ENCODE results near the gene NOS3.

The NOS3 gene

GRCh38 chr7:150978126-150978789 lies 12.6 kb upstream of the NOS3 start, which contains the start of gene KCNH2:
KCNH2 (minus strand) TSS chr7:150978321; CDS start chr7:150977913, 408 bp downstream.
- POLR2A ChIA-PET: interaction anchor here (0.7 to 1.2 kb wide), 5 partner anchors 13 to 1388 kb away, joined by 3 to 6 read pairs (median 4); partner anchors contain the start of gene ABCB8
- CTCF ChIA-PET: interaction anchor here (0.6 to 2.8 kb wide), 5 partner anchors 13 to 132 kb away, joined by 3 to 19 read pairs (median 4); no protein-coding TSS in a partner anchor
- no peak within 1 kb of the TSS; the same call in 1 of the 2 replicates for H3K27ac ChIP-seq (ENCODE audit: extremely low read depth, low read depth, low read length)
- H3K4me3 ChIP-seq (ENCODE audit: low read depth, low read length): peak within 1 kb of the TSS; percentile 32
- H3K4me1 ChIP-seq (ENCODE audit: control insufficient read depth, insufficient read depth, low read length): no peaks in the 10 kb centered on the region; the same call in 1 of the 2 replicates
- H3K36me3 ChIP-seq (ENCODE audit: control insufficient read depth in 2 of 2, insufficient read depth in 1 of 2, low read length in 2 of 2): no peaks in the 10 kb centered on the region
- H3K9me3 ChIP-seq (ENCODE audit: control insufficient read depth, insufficient read depth, low read depth, low read length): no peaks in the 10 kb centered on the region
- TF ChIP-seq GLIS2 (tag by site-specific recombination; IDR thresholded peaks at IDR 0.05) (peak; percentile 49; the same call in 1 of the 2 replicates), ZFHX2 (tag by site-specific recombination; conservative IDR thresholded peaks at IDR 0.05) (peak; percentile 18; the same call in 1 of the 2 replicates), ZNF776 (tag by site-specific recombination; IDR thresholded peaks at IDR 0.05; ENCODE audit: borderline replicate concordance) (no peak), ZNF449 (tag by site-specific recombination; IDR thresholded peaks at IDR 0.05) (no peak), ZBTB20 (tag by site-specific recombination; IDR thresholded peaks at IDR 0.05) (peak; percentile 16; the same call in 1 of the 2 replicates), ZNF624 (tag by site-specific recombination; IDR thresholded peaks at IDR 0.05) (no peak), ZNF600 (tag by site-specific recombination; IDR thresholded peaks at IDR 0.05) (peak; percentile 47; the same call in 1 of the 2 replicates), ZBTB17 (tag by site-specific recombination; IDR thresholded peaks at IDR 0.05) (peak; percentile 69), ZNF341 (tag by site-specific recombination; IDR thresholded peaks at IDR 0.05; ENCODE audit: low read depth) (peak; percentile 27; the same call in 1 of the 2 replicates), SP2 (tag by site-specific recombination; IDR thresholded peaks at IDR 0.05) (peak; percentile 56), ZNF394 (tag by site-specific recombination; IDR thresholded peaks at IDR 0.05; ENCODE audit: borderline replicate concordance) (no peak)
- TF ChIP-seq, protein P1, sequence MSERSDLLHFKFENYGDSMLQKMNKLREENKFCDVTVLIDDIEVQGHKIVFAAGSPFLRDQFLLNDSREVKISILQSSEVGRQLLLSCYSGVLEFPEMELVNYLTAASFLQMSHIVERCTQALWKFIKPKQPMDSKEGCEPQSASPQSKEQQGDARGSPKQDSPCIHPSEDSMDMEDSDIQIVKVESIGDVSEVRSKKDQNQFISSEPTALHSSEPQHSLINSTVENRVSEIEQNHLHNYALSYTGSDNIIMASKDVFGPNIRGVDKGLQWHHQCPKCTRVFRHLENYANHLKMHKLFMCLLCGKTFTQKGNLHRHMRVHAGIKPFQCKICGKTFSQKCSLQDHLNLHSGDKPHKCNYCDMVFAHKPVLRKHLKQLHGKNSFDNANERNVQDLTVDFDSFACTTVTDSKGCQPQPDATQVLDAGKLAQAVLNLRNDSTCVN (tag by site-specific recombination; optimal IDR thresholded peaks at IDR 0.05): peak; percentile 66

GRCh38 chr7:150979713-150980390 lies 11.0 kb upstream of the NOS3 start:
- Histone ChIP-seq H3K27ac (ENCODE audit: extremely low read depth, low read depth, low read length) (no peak overlapping the region), H3K9me3 (ENCODE audit: control insufficient read depth, insufficient read depth, low read depth, low read length) (no peaks in the 10 kb centered on the region), H3K4me3 (ENCODE audit: low read depth, low read length) (no peak overlapping the region), H3K36me3 (ENCODE audit: control insufficient read depth in 2 of 2, insufficient read depth in 1 of 2, low read length in 2 of 2) (no peaks in the 10 kb centered on the region), H3K4me1 (ENCODE audit: control insufficient read depth, insufficient read depth, low read length) (no peaks in the 10 kb centered on the region; the same call in 1 of the 2 replicates)
- POLR2A ChIA-PET: interaction anchor here (0.8 to 1.3 kb wide), 3 partner anchors 11 to 105 kb away, joined by 3 read pairs; no protein-coding TSS in a partner anchor
- TF ChIP-seq EGR2 (tag by site-specific recombination; IDR thresholded peaks at IDR 0.05; ENCODE audit: low read depth) (peak; percentile 64), KLF10 (tag by site-specific recombination; IDR thresholded peaks at IDR 0.05) (peak; percentile 70), ZNF701 (tag by site-specific recombination; IDR thresholded peaks at IDR 0.05) (no peak), ZNF280C (tag by site-specific recombination; IDR thresholded peaks at IDR 0.05) (no peak), PATZ1 (tag by site-specific recombination; IDR thresholded peaks at IDR 0.05) (peak; percentile 22; the same call in 1 of the 2 replicates), ZFHX2 (tag by site-specific recombination; conservative IDR thresholded peaks at IDR 0.05) (peak; percentile 58; the same call in 1 of the 2 replicates)
- CTCF ChIA-PET: interaction anchor here (0.7 to 2.8 kb wide), 8 partner anchors 9 to 693 kb away, joined by 3 to 19 read pairs (median 4); no protein-coding TSS in a partner anchor

All from HEK293 (cell line).